Measurements from ENCODE around the gene SPINK4.

Gene SPINK4, protein sequence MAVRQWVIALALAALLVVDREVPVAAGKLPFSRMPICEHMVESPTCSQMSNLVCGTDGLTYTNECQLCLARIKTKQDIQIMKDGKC

GRCh38 chr9:33239921-33240320 is at the start of gene SPINK4:
Gene SPINK4 (plus strand): TSS chr9:33240167. CDS start chr9:33240209, 42 bp downstream.
- DNase-seq = no peak

- DNase-seq = no peak
These were observed 47.3 kb upstream of the SPINK4 start for GRCh38 chr9:33192493-33193255.

DNA sequence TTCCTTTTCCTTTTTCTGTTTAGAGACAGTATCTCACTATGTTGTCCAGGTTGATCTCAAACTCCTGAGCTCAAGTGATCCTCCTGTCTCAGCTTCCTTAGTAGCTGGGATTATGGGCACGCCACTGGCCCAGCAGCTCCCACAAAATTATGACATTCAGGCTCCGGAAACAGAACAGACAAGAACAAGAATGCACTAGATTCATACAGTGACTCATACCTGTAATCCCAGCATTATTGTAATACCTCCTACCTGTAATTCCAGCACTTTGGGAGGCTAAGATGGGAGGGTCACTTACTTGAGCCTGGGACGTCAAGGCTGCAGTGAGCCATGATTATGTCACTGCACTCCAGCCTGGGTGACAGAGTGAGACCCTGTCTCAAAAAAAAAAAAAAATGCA is 46.1 kb upstream of the SPINK4 start:
- DNase-seq = no peak

- DNase-seq = no peak
These were observed 43.2 kb upstream of the SPINK4 start for GRCh38 chr9:33196736-33197135.

DNA sequence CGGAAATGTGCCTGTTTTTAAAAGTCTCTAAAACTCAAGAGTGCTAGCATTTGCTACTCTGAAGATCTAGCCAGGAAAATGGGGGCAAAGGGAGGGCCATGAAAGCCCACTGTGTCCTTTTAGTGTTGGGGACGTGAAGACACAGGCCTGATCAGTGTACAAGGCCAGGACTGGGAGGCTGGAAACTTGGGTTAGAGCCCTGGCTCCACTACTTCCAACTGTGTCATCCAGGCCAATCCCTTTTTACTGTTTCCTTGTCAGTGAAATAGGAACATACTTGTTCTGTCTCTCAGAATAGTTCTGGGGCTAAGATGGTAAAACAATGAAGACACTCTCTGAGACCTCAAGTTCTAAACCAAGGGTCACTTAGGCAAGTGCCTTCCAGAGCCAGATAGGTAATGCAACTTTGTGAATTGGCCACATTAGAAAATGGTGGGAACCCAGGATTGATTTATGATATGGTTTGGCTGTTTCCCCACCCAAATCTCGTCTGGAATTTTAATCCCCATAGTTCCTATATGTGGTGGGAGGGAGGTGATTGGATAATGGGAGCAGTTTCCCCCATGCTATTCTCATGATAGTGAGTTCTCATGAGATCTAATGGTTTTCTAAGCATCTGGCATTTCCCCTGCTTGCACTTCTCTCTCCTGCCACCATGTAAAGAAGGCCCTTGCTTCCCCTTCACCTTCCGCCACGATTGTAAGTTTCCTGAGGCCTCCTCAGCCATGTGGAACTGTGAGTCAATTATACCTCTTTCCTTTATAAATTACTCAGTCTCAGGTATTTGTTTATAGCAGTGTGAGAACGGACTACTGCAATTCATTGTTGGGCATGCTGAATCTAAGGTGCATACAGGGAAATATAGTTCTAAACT is 42.5 kb upstream of the SPINK4 start:
- DNase-seq = no peak

GRCh38 chr9:33198165-33198564 is 41.8 kb upstream of the SPINK4 start:
- DNase-seq = no peak

GRCh38 chr9:33202018-33202417 is 37.9 kb upstream of the SPINK4 start:
- DNase-seq = no peak

GRCh38 chr9:33202552-33203201 is 37.3 kb upstream of the SPINK4 start:
- peak; percentile 40 for DNase-seq

- no peak for DNase-seq
These were observed 30.6 kb upstream of the SPINK4 start for GRCh38 chr9:33209394-33209793.

DNA sequence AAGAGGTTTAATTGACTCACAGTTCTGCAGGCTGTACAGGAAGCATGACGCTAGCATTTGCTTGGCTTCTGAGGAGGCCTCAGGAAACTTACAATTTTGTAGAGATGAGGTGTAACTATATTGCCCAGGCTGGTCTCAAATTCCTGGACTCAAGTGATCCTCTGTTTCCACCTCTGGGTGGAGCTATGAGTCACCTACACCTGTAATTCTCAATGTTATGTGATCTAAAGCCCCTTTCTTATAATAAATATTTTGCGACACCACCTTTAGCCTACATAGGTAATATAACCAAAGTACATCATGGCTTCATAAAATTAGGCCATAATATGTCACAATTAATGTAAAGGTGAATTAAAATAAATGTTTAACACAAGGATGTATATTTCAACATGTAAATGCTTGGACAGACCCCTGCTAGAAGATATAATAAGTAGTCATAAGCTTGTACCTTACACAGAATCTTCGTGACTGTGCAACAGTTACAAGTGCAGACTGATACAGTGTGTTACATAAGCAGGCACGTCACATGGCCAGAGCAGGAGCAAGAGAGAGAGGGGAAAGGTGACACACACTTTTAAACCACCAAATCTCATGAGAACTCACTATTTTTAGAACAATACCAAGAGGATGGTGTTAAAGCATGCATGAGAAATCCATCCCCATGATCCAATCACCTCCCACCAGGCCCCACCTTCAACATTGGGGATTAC is 29.8 kb upstream of the SPINK4 start:
- no peak for DNase-seq

DNA sequence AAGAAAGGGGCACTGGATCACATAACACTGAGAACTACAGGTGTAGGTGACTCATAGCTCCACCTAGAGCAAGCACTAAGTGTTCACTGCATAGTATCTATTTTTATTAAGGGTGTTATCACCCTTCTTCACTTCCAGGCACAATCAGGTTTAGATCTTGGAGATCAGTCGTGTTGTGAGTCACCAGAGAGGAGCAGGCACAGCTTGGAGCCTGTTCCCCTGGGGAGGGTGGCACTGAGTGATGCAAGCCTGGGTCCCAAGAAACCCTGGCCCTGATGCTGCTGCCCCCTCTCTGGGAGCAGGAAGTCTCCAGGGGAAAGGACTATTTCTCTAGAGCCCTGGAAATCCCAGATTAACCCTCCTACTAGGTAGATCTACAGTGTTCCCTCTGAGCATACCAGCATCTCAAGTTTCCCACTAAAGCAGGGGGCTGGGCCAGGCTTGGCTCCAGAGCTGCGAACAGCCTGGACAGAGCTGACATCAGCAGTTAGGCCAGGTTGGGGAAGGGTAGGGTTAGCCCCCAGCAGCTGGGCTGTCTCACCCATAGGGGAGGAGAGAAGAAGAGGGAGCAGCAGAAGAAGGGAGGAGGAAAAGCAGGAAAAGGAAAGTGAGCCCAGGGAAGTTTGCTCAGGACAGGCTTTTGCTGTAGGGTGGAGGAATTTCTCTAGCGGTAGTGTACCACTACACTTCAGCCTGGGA is 28.1 kb upstream of the SPINK4 start:
- DNase-seq = peak; percentile 26

DNA sequence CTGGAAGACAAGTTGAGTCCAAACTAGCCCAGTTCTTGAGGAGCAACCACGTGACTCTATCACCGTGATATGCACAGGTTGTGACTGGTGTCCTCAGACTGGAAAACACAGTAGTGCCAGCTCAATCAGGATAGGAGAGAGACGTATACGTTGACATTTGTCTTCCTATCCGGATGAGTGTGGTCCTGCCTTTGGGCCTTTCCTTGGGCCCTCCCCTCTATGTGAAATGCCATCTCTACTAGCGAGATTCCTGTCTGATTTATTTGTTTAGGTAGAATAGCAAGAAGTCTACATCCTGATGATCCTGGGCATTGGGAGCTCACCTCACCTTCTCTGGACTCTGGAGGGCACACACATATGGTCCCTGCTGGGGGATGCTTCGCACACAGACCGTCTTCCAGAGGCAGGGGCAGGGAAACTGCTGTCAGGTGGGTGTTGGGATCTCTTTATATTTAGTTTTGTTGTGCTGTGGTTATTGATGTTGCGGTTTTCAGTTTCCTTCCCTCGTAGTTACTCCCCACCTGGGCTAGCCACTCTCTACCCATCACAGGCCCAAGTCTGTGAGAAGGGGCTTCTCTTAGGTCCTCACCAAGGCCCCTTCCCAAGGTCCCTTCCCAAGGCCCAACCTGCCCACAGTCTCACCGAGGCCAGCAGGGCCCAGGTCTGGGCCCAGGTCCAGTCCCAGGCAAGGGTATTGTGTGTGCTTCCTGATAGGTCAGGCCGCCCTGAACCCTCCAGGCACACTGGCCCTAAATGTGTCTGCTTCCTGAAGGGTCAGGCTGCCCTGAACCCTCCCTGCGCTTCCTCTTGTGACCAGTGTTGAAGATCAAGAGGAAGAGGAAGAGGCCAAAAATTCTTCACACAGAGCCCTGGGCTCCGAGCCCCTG is 19.0 kb upstream of the SPINK4 start:
- DNase-seq = no peak

- no peak for DNase-seq
These were observed 18.4 kb upstream of the SPINK4 start for GRCh38 chr9:33221568-33221884.

- DNase-seq = no peak
These were observed 17.9 kb upstream of the SPINK4 start for GRCh38 chr9:33222031-33222430.

- DNase-seq = no peak
These were observed 16.3 kb upstream of the SPINK4 start for GRCh38 chr9:33223696-33224095.

DNA sequence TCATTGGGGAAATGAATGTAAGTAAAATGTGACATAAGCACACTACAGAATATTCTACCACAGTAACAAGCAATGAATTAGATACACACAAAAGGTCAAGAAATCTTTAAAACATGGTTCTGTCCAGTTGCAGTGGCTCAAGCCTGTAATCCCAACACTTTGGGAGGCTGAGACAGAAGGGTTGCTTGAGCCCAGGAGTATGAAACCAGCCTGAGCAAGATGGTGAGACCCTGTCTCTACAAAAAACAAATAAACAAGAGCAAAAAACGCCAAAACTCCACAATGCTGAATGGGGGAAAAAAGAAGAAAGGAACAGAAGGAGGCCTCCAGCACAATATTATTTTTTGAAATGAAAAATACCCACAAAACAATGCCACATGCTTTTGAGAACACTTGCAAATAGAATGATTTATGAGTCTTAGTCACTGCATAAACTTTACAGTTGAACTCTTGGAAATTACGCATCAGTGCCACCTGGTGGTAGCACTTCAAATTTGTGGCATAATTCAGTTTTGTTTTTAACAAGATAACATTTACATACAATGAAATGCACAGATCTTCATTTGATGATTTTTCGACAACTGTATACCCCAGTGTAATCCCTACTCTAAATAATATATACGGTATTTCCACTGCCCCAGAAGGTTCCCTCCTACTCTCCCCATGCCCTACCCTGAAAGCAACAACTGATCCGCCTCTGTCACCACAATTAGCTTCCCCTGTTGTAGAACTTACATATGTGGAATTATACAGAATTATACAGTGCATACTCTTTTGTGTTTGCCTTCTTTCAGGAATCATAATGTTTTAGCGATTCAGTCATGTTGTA is 14.4 kb upstream of the SPINK4 start:
- peak; percentile 76 for DNase-seq

GRCh38 chr9:33227008-33227398 is 13.0 kb upstream of the SPINK4 start:
- no peak for DNase-seq

DNA sequence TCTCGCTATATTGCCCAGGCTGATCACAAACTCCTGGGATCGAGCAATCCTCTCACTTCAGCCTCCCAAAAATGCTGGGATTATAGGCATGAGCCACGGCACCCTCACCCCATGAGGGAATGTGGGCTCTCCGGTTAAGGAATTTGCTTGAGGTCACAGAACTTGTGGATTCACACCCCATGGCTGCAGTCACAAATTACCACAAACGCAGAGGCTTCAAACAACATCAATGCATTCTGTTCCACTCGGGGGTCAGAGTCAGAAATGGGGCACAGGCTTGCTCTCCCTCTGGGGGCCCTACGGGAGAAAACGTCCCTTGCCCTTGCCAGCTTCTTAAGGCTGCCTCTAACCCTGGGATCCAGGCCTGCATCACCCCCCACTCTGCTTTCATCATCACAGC is 12.2 kb upstream of the SPINK4 start:
- no peak for DNase-seq

GRCh38 chr9:33228606-33229005 is 11.4 kb upstream of the SPINK4 start:
- DNase-seq = no peak

Data from EL (cell line).